ENCODE data around the gene PLEKHG4B.
"Not testable (repeated sequence)": the region's sequence is repeated elsewhere in the genome, so short reads cannot be mapped to it uniquely, and the experiment has no call there.

The PLEKHG4B gene

GRCh38 chr5:51500-51823, 40.5 kb upstream of the PLEKHG4B start:
- CTCF ChIA-PET = no interaction called here
- POLR2A ChIA-PET = no interaction called here

GRCh38 chr5:53381-54174, 38.4 kb upstream of the PLEKHG4B start:
- ChIA-PET CTCF (no interaction called here), POLR2A (no interaction called here)
- TF ChIP-seq CTCF (IDR thresholded peaks at IDR 0.05; ENCODE audit: control extremely low read depth, extremely low read depth, low read depth, missing control alignments) = no peak
- no peak for DNase-seq (ENCODE audit: extremely low spot score)

More at GRCh38 chr5:51500-51823, 40.5 kb upstream of the PLEKHG4B start:
- no peak for TF ChIP-seq CTCF (IDR thresholded peaks at IDR 0.05; ENCODE audit: control extremely low read depth, extremely low read depth, low read depth, missing control alignments)
- DNase-seq (ENCODE audit: extremely low spot score) = no peak

- ChIA-PET CTCF (no interaction called here), POLR2A (no interaction called here)
- no peak for DNase-seq (ENCODE audit: extremely low spot score)
- no peak for TF ChIP-seq CTCF (IDR thresholded peaks at IDR 0.05; ENCODE audit: control extremely low read depth, extremely low read depth, low read depth, missing control alignments)
Measured at GRCh38 chr5:54175-54730, 37.7 kb upstream of the PLEKHG4B start.

- no peak for DNase-seq (ENCODE audit: extremely low spot score)
Measured at GRCh38 chr5:54876-55569, 36.9 kb upstream of the PLEKHG4B start.

GRCh38 chr5:56561-57290, 35.2 kb upstream of the PLEKHG4B start:
- ChIA-PET POLR2A (no interaction called here), CTCF (no interaction called here)
- TF ChIP-seq CTCF (IDR thresholded peaks at IDR 0.05; ENCODE audit: control extremely low read depth, extremely low read depth, low read depth, missing control alignments) = no peak
- no peak for DNase-seq (ENCODE audit: extremely low spot score)

More at GRCh38 chr5:54876-55569, 36.9 kb upstream of the PLEKHG4B start:
- TF ChIP-seq CTCF (IDR thresholded peaks at IDR 0.05; ENCODE audit: control extremely low read depth, extremely low read depth, low read depth, missing control alignments) = no peak
- POLR2A ChIA-PET = no interaction called here
- CTCF ChIA-PET = no interaction called here

GRCh38 chr5:60250-60649, 31.7 kb upstream of the PLEKHG4B start:
- CTCF ChIA-PET; POLR2A ChIA-PET; DNase-seq (ENCODE audit: extremely low spot score): not testable (repeated sequence)
